GM12872 (cell line): ENCODE data around the gene MICOS13.

ENCODE experiments used
- TF ChIP-seq, protein P1 (sequence below): IDR thresholded peaks from 3 replicates; pipeline ENCODE4 v1.5.1; 2011; ENCODE audit warnings: low read depth, mild to moderate bottlenecking, low read length, moderate library complexity; ENCODE audit not compliant: insufficient read depth

Gene MICOS13

DNA sequence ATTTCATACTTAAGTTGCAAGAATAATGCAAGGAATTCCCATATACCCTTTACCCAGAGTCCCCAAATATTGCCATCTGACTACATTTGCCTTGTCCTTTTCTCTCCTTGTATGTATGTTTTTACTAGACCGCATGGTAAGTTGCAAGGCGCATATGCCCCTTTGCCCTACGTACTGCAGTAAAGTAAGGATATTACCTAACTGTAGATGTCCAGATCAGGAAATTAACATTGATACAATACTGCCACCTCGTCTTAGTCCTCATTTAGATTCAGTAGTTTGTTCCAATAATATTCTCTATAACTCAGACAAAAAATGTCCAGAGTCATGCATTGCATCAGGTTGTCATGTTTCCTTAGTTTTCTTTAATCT is 48.1 kb downstream of the MICOS13 start:
- TF ChIP-seq, protein P1, sequence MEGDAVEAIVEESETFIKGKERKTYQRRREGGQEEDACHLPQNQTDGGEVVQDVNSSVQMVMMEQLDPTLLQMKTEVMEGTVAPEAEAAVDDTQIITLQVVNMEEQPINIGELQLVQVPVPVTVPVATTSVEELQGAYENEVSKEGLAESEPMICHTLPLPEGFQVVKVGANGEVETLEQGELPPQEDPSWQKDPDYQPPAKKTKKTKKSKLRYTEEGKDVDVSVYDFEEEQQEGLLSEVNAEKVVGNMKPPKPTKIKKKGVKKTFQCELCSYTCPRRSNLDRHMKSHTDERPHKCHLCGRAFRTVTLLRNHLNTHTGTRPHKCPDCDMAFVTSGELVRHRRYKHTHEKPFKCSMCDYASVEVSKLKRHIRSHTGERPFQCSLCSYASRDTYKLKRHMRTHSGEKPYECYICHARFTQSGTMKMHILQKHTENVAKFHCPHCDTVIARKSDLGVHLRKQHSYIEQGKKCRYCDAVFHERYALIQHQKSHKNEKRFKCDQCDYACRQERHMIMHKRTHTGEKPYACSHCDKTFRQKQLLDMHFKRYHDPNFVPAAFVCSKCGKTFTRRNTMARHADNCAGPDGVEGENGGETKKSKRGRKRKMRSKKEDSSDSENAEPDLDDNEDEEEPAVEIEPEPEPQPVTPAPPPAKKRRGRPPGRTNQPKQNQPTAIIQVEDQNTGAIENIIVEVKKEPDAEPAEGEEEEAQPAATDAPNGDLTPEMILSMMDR, result no peak

DNA sequence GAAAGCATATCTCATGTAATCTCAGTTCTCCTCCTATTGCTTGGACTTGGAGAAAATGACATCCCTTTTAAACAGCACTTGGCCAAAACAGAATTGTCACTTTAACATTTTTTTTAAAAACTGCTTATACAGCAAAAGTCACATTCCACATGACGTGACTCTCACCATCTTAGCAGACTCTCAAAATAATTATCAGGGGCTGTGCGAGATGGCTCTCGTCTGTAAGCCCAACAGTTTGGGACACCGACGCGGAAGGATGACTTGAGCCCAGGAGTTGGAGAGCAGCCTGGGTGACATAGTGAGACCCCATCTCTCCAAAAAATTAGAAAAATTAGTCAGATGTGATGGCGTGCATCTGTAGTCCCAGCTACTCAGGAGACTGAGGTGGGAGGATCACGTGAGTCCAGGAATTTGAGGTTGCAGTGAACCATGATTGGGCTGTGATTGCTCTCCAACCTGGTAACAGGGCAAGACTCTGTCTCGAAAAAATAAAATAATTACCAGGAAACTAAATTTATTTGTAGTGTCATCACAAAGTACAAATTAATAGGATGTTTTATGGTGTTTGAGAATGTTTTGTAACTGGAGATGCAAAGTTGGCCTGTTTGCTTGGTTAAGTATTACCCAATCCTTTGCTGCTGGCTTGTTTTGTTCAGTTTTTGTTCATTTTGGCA is 48.6 kb downstream of the MICOS13 start:
- TF ChIP-seq, protein P1, result no peak

DNA sequence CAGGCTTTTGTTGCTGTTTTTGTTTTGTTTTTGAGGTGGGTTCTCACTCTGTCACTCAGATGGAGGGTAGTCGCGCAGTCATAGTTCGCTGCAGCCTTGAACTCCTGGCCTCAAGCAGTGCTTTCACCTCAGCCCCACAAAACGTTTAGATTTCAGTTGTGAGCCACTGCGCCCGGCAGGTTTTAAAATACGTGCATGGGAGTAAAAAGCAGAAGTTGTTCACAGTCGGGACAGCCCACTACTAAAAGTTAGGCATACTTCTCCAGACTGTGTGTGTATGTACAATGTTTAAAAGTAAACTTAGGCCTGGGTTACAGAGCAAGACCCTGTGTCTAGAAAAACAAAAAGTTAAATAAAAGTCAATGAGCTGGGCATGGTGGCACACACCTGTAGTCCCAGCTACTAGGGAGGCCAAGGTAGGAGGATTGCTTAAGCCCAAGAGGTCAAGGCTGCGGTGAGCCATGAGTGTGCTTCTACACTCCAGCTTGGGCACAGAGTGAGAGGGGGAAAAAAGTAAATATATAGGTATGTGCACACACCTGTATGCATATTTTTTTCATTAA is 51.3 kb downstream of the MICOS13 start:
- TF ChIP-seq, protein P1, result no peak

DNA sequence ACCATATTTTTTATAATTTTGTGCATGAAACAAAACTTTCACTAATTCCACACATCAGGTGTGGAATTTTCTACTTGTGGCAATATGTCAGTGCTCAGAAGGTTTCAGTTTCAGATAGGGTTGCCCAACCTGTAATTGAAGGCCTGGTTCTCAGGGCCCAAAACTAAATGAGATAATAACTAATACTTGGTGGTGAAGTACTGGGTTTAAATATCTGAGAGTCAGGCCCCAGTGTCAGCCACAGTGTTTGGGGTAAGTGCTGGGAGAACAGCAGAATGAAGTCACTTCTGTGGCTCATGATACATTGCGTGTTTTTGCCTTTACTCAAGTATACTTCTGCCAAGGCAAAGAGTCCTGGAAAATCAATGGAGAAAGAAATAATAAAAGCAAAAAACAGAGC is 51.9 kb downstream of the MICOS13 start:
- TF ChIP-seq, protein P1, result no peak
